CD4-positive, alpha-beta T cell (primary cell): Measurements from ENCODE around the gene HLA-DOB. TPM values are rescaled to one million over a fixed set of nuclear protein-coding genes. Genes with fewer than 3 reads are reported as not detected.

Source experiments
- ATAC-seq: fragments of 200-7000 bp; cut with Tn5 transposase; one replicate; pipeline ENCODE4 v1.10.0; 2022; ENCODE audit warnings: mild to moderate bottlenecking; ENCODE audit not compliant: poor library complexity
- CTCF ChIA-PET: fragments of 350-600 bp; sonication (Branson Sonifier 250); formaldehyde crosslinking; loops from one replicate; lab custom pipeline; 2021; ENCODE audit warnings: antibody characterized with exemption, inconsistent platforms; lab: Charles Lee
- POLR2A ChIA-PET: fragments of 350-600 bp; sonication (Branson Sonifier 250); formaldehyde crosslinking; loops from one replicate; lab custom pipeline; 2021; ENCODE audit warnings: antibody characterized with exemption, inconsistent platforms; lab: Charles Lee
- DNase-seq, 14 experiments: peaks; one replicate each; pipeline ENCODE4 v3.0.0-alpha.2; 2013 to 2020; ENCODE audit warnings: mixed read lengths in 2 of 14
- H3K27ac ChIP-seq, 2 donors: one replicate each; pipeline versions ENCODE4 v1.5.1 to v1.7.0; 2013; ENCODE audit warnings: low read length in 2 of 2, low read depth in 1 of 2, mild to moderate bottlenecking in 1 of 2
- H3K27me3 ChIP-seq, 2 experiments: 1 replicate in 1 of 2; 2 replicates in 1 of 2; pipeline versions ENCODE4 v1.6.1 to v1.7.0; 2013; ENCODE audit warnings: low read length in 2 of 2, control low read depth in 1 of 2, mild to moderate bottlenecking in 1 of 2, moderate library complexity in 1 of 2; ENCODE audit not compliant: insufficient read depth in 2 of 2, control insufficient read depth in 1 of 2
- H3K36me3 ChIP-seq: one replicate; pipeline ENCODE4 v1.6.1; 2013; ENCODE audit warnings: low read length, control low read depth; ENCODE audit not compliant: insufficient read depth
- H3K4me1 ChIP-seq: one replicate; pipeline ENCODE4 v1.6.1; 2013; ENCODE audit warnings: low read length, control low read depth; ENCODE audit not compliant: insufficient read depth
- H3K4me3 ChIP-seq: one replicate; pipeline ENCODE4 v1.5.1; 2013; ENCODE audit warnings: mild to moderate bottlenecking, low read length, moderate library complexity
- H3K9me3 ChIP-seq, 2 experiments: 1 replicate in 1 of 2; 2 replicates in 1 of 2; pipeline versions ENCODE4 v1.6.1 to v1.7.0; 2013; ENCODE audit warnings: low read length in 2 of 2, mild to moderate bottlenecking in 2 of 2, control low read depth in 1 of 2, moderate library complexity in 1 of 2; ENCODE audit not compliant: control insufficient read depth in 1 of 2, insufficient read depth in 1 of 2
- H3K27ac Mint-ChIP-seq: one replicate; pipeline ENCODE4 v1.8.0; 2020; ENCODE audit warnings: mixed read lengths
- H3K27me3 Mint-ChIP-seq: one replicate; pipeline ENCODE4 v1.8.0; 2021; ENCODE audit warnings: mixed read lengths
- H3K36me3 Mint-ChIP-seq: one replicate; pipeline ENCODE4 v1.8.0; 2021; ENCODE audit warnings: low read depth, mixed read lengths
- H3K4me1 Mint-ChIP-seq: one replicate; pipeline ENCODE4 v1.8.0; 2021; ENCODE audit warnings: low read depth, mixed read lengths
- H3K4me3 Mint-ChIP-seq: one replicate; pipeline ENCODE4 v1.8.0; 2020; ENCODE audit warnings: mild to moderate bottlenecking, mixed read lengths
- H3K9me3 Mint-ChIP-seq: one replicate; pipeline ENCODE4 v1.8.0; 2020; ENCODE audit warnings: mixed read lengths
- intact Hi-C, 2 experiments: fragments of 100-400 bp; cut with DNase I in 1 of 2; cut with micrococcal nuclease in 1 of 2; formaldehyde crosslinking; loops; one replicate each; pipeline versions ENCODE4 v1.15.1 to v1.9.0; 2023 to 2025; cut with DNase I, micrococcal nuclease
- total RNA-seq, 174 experiments: library from RNA in 2 of 174; stranded (reverse) in 2 of 174; gene quantifications; one replicate each; pipeline ENCODE4 v1.2.3 and lab custom pipeline; 2021 to 2026
- TF ChIP-seq, protein P1 (sequence below): fragments of 200-600 bp; IDR thresholded peaks from one replicate; pipeline ENCODE4 v1.8.0; 2022; ENCODE audit warnings: antibody characterized with exemption, mild to moderate bottlenecking

The HLA-DOB gene
- total RNA-seq, 2 experiments from 2014 or later: 2.9 to 3.2 TPM

DNA sequence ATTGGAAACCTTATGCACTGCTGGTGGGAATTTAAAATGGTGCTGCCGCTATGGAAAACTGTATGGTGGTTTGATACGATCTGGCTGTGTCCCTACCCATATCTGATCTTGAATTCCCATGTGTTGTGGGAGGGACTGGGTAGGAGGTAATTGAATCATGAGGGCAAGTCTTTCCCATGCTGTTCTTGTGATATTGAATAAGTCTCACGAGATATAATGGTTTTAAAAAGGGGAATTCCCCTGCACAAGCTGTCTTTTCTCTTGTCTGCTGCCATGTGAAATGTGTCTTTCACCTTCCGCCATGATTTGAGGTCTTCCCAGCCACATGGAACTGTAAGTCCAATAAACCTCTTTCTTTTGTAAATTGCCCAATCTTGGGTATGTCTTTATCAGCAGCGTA, 16.9 kb upstream of the HLA-DOB start:
- Histone ChIP-seq H3K4me1 (peaks cover 29% of the 10 kb centered on the region), H3K9me3 (no peaks in the 10 kb centered on the region), H3K27ac (no peak overlapping the region), H3K27me3 (no peaks in the 10 kb centered on the region), H3K4me3 (no peak overlapping the region), H3K36me3 (peaks cover 83% of the 10 kb centered on the region)
- no peaks in the 10 kb centered on the region for H3K9me3 Mint-ChIP-seq
- peaks cover 94% of the 10 kb centered on the region for H3K36me3 Mint-ChIP-seq
- H3K4me1 Mint-ChIP-seq: peaks cover 60% of the 10 kb centered on the region
- ChIA-PET CTCF (interaction anchor here (2.3 kb wide), 1 partner anchor 34 kb away, joined by 8 read pairs; no protein-coding TSS in a partner anchor), POLR2A (no interaction called here)
- TF ChIP-seq, protein P1, sequence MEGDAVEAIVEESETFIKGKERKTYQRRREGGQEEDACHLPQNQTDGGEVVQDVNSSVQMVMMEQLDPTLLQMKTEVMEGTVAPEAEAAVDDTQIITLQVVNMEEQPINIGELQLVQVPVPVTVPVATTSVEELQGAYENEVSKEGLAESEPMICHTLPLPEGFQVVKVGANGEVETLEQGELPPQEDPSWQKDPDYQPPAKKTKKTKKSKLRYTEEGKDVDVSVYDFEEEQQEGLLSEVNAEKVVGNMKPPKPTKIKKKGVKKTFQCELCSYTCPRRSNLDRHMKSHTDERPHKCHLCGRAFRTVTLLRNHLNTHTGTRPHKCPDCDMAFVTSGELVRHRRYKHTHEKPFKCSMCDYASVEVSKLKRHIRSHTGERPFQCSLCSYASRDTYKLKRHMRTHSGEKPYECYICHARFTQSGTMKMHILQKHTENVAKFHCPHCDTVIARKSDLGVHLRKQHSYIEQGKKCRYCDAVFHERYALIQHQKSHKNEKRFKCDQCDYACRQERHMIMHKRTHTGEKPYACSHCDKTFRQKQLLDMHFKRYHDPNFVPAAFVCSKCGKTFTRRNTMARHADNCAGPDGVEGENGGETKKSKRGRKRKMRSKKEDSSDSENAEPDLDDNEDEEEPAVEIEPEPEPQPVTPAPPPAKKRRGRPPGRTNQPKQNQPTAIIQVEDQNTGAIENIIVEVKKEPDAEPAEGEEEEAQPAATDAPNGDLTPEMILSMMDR: no peak
- ATAC-seq (no peak), DNase-seq (no peak)
- H3K27ac Mint-ChIP-seq: peak overlapping the region; percentile 99
- H3K4me3 Mint-ChIP-seq: no peak overlapping the region
- intact Hi-C loops: no loop called here
- no peaks in the 10 kb centered on the region for H3K27me3 Mint-ChIP-seq

DNA sequence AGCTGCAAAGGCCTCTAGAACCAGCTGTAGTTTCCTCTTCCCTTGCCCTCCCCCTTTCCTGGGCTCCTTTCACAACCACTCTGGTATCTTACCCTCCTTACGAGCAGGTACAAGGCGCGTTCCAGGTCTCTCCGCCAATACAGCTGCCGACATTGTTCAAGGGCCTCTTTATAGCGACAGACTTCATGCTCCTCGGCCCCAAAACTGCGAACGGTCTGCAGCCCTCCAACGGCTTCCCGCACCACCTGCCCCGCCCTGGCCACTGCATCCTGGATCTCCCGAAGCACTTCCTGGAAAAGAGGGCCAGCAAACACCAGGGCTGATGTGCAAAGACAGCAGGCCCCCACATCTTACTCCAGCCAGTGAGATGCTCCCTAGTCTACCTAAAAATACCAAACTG, 15.7 kb upstream of the HLA-DOB start:
- Mint-ChIP-seq H3K27me3 (no peaks in the 10 kb centered on the region), H3K36me3 (peaks cover 98% of the 10 kb centered on the region), H3K27ac (no peak overlapping the region), H3K9me3 (no peaks in the 10 kb centered on the region), H3K4me1 (peaks cover 54% of the 10 kb centered on the region), H3K4me3 (no peak overlapping the region)
- intact Hi-C loops: no loop called here
- ATAC-seq: no peak
- CTCF ChIA-PET: interaction anchor here (2.3 kb wide), 1 partner anchor 35 kb away, joined by 8 read pairs; no protein-coding TSS in a partner anchor
- Histone ChIP-seq H3K36me3 (peaks cover 94% of the 10 kb centered on the region), H3K27me3 (no peaks in the 10 kb centered on the region), H3K4me1 (peaks cover 24% of the 10 kb centered on the region), H3K4me3 (no peak overlapping the region), H3K27ac (no peak overlapping the region), H3K9me3 (no peaks in the 10 kb centered on the region)
- DNase-seq: no peak
- TF ChIP-seq, protein P1: no peak
- POLR2A ChIA-PET: interaction anchor here (0.5 to 0.7 kb wide), 2 partner anchors 21 to 122 kb away, joined by 4 to 8 read pairs; partner anchors contain the start of genes PSMB9 and TAP1

DNA sequence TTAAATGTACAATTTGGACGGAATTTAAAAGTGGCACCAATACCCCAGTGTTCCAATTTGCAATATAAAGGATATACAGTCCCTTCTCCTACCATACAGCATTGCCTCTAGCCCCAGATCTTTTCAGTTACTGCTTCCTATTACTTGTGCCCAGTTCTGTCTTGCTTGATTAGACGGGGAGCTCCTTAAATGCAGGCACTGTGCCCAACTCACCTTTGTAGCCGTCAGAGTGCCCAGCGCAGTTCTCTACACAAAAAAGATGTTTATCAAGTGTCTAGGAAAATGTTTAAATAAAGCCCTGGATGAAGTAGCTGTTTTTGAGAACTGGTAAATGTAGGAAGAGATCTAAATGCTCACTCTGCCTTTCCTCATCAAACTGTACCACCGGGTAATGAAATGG, 14.1 kb upstream of the HLA-DOB start:
- TF ChIP-seq, protein P1: no peak
- Mint-ChIP-seq H3K27me3 (no peaks in the 10 kb centered on the region), H3K36me3 (peaks cover 91% of the 10 kb centered on the region), H3K9me3 (no peaks in the 10 kb centered on the region), H3K27ac (peak overlapping the region; percentile 32), H3K4me1 (peaks cover 38% of the 10 kb centered on the region), H3K4me3 (no peak overlapping the region)
- no peak overlapping the region for H3K27ac ChIP-seq
- intact Hi-C loops: no loop called here
- CTCF ChIA-PET: no interaction called here
- H3K4me3 ChIP-seq: no peak overlapping the region
- POLR2A ChIA-PET: interaction anchor here (0.9 to 1.4 kb wide), 2 partner anchors 14 to 24 kb away, joined by 3 to 7 read pairs; no protein-coding TSS in a partner anchor
- DNase-seq (no peak), ATAC-seq (no peak)
- peaks cover 87% of the 10 kb centered on the region for H3K36me3 ChIP-seq
- no peaks in the 10 kb centered on the region for H3K27me3 ChIP-seq
- H3K9me3 ChIP-seq: no peaks in the 10 kb centered on the region
- H3K4me1 ChIP-seq: peaks cover 9% of the 10 kb centered on the region
